Measurements from ENCODE around the gene TSPAN3. TPM values are rescaled to one million over a fixed set of nuclear protein-coding genes. Genes with fewer than 3 reads are reported as not detected.
A peak's percentile ranks its signal among the peaks of the same experiment; 100 is the strongest.

The TSPAN3 gene
- total RNA-seq (2013; cell fraction: nucleolus; rRNA removed), result 32.5 and 33.4 TPM in 2 replicates
- total RNA-seq (2014; rRNA removed) (59.0 and 63.0 TPM in 2 replicates), total RNA-seq (2014; rRNA removed; fragmentation: Illumina TruSeq; extraction: Trizol) (52.8 and 55.4 TPM in 2 replicates), total RNA-seq (2021) (51.2 and 52.6 TPM in 2 replicates), polyA plus RNA-seq (2011; rRNA removed) (45.2 and 48.8 TPM in 2 replicates), polyA plus RNA-seq (2014; fragmentation: Illumina TruSeq; extraction: Trizol) (60.4 and 78.2 TPM in 2 replicates), polyA plus RNA-seq (2014; fragmentation: Nextera tagmentation; extraction: Ambion mirVana) (10 to 100 TPM; 18.9 to 31.7 TPM), polyA plus RNA-seq (2014; rRNA removed) (59.4 and 64.0 TPM in 2 replicates), polyA plus RNA-seq (2016; fragmentation: Nextera tagmentation; extraction: Ambion mirVana) (100 to 1,000 TPM; 103 to 114 TPM), polyA minus RNA-seq (2011; rRNA and poly(A)+ RNA removed) (47.9 and 57.2 TPM in 2 replicates), Bru-seq, nascent RNA (percentile 60 among the genes with signal in this experiment), BruChase-seq, experiment 1, labeled RNA remaining after a 6-hour chase (percentile 59 among the genes with signal in this experiment), BruChase-seq, experiment 2, labeled RNA remaining after a 2-hour chase (percentile 61 among the genes with signal in this experiment)
- polyA plus RNA-seq (2011; ENCODE audit: low read depth), result 42.9 TPM
- 44.9 and 46.4 TPM in 2 replicates for polyA plus RNA-seq (2011; cell fraction: cytosol; rRNA removed)
- polyA plus RNA-seq (2011; cell fraction: nucleus; rRNA removed), result 26.2 and 30.1 TPM in 2 replicates
- polyA plus RNA-seq (2012), result 50.0 and 53.4 TPM in 2 replicates
- polyA minus RNA-seq (2011; cell fraction: cytosol; rRNA and poly(A)+ RNA removed), result 13.8 and 18.6 TPM in 2 replicates
- polyA minus RNA-seq (2011; cell fraction: nucleus; rRNA and poly(A)+ RNA removed), result 6.3 and 13.0 TPM in 2 replicates
- long read RNA-seq, experiment 1, full-length matches to known transcripts, result 41 of 42 reads
- long read RNA-seq, experiment 1, partial matches to known transcripts, result 1 of 42 reads
- long read RNA-seq, experiment 1, other reads (novel, unspliced or antisense), result 0 of 42 reads
- long read RNA-seq, experiment 2, full-length matches to known transcripts, result 41 of 42 reads
- long read RNA-seq, experiment 2, partial matches to known transcripts, result 1 of 42 reads
- long read RNA-seq, experiment 2, other reads (novel, unspliced or antisense), result 0 of 42 reads

DNA sequence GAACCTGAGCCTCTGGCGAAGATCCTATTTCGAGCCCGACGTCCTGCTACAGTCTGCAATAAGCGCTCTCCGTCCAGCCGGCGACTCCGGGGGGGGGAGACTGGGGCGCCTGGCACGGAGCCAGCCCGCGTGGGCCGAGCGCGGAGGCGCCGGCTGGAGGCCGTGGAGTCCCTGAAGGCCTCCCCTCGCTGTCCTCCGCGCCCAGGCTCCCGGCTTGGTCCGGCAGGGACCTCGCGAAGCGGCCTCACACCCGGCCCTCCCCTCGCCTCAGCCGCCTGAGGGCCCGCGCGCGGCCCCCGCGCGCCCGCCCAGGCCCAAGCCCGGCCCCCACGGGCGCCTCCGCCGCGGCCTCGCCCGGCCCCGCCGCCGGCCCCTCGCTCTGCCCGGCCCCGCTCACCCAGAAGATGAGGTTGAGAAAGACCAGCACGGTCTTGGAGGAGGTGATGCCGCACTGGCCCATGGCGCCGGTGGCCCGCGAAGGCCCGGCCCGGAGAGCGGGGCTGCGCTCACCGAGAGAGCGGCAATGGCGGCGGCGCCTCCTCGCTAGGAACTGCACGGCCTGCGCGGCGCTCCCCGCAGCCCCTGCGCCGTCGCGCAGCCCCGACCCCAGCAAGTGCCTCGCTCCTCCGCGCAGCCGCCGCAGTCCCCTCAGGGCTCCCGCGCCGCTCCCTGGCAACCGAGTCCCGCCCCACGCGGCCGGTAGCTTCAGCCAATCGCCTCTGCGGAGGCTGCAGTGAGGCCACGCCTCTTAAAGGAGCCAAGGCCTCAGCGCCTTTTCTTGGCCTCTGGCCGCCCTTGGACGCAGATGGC is at the start of gene TSPAN3:
TSS of gene TSPAN3 (minus strand) at position 615 of the 810 bp plus-strand sequence. CDS start at position 460, 155 bp downstream.
- Histone ChIP-seq H3K27ac (ENCODE audit: control insufficient read depth, insufficient read depth) (peak within 1 kb of the TSS; percentile 72), H2AFZ (ENCODE audit: control insufficient read depth, low read depth, low read length) (peak within 1 kb of the TSS; percentile 97), H3K27me3 (replicated peaks in 1 of 2; ENCODE audit: control insufficient read depth in 2 of 2, insufficient read depth in 2 of 2, low read length in 1 of 2) (no peaks in the 10 kb centered on the region; a peak in 1 of 4 replicates), H3K4me2 (ENCODE audit: control insufficient read depth, insufficient read depth) (peak within 1 kb of the TSS; percentile 93), H3K9me3 (replicated peaks; ENCODE audit: control insufficient read depth, insufficient read depth, low read length) (no peaks in the 10 kb centered on the region), H3K4me1 (ENCODE audit: control insufficient read depth, insufficient read depth, low read length) (peaks cover 25% of the 10 kb centered on the region), H3K79me2 (ENCODE audit: control insufficient read depth, insufficient read depth, low read length) (peaks cover 34% of the 10 kb centered on the region), H3K9ac (ENCODE audit: control insufficient read depth, insufficient read depth, low read length) (peak within 1 kb of the TSS; percentile 85), H3K36me3 (ENCODE audit: control insufficient read depth in 2 of 2, insufficient read depth in 2 of 2, low read length in 1 of 2) (no peaks in the 10 kb centered on the region), H3K4me3 (peak within 1 kb of the TSS; percentile 83), H4K20me1 (ENCODE audit: control insufficient read depth, insufficient read depth) (no peaks in the 10 kb centered on the region)
- under 1% methylated on average over 64 of the region's 97 CpGs for WGBS (ENCODE audit: insufficient coverage, insufficient replicate concordance, low lambda C conversion rate, missing lambda C conversion rate)
- intact Hi-C loops (cut with micrococcal nuclease; ENCODE audit: unreplicated experiment) (no loop called here), in situ Hi-C loops (cut with MboI) (no loop called here)
- ChIA-PET SMC1A (ENCODE audit: uncharacterized antibody, unreplicated experiment) (interaction anchor here (0.6 to 1.0 kb wide), 3 partner anchors 12 to 111 kb away, joined by 3 to 5 read pairs (median 4); no protein-coding TSS in a partner anchor), POLR2A (interaction anchor here (0.6 kb wide), 1 partner anchor 12 kb away, joined by 3 read pairs; no protein-coding TSS in a partner anchor), RAD21 (ENCODE audit: unreplicated experiment) (no interaction called here), CTCF (interaction anchor here (1.0 kb wide), 1 partner anchor 425 kb away, joined by 3 read pairs; no protein-coding TSS in a partner anchor)
- peak; percentile 54 for DNase-seq (ENCODE audit: low read depth, low spot score)
- peak; percentile 27 for FAIRE-seq
- no TSS peak for BruUV-seq (replicated peaks)
- ATAC-seq, result peak; percentile 99
- TF ChIP-seq RFX5 (IDR thresholded peaks at IDR 0.05; ENCODE audit: low read depth, low read length) (peak; percentile 73), ZNF384 (IDR thresholded peaks at IDR 0.05; ENCODE audit: borderline replicate concordance, low read depth, low read length) (no peak), PRDM15 (CRISPR knock-in tag; IDR thresholded peaks at IDR 0.05) (no peak), BHLHE40 (IDR thresholded peaks at IDR 0.05; ENCODE audit: borderline replicate concordance in 1 of 2, low read depth in 2 of 2, low read length in 1 of 2) (peak in 1 of 2 experiments; percentile 21; a peak in 2 of 4 replicates), BCL11A (IDR thresholded peaks at IDR 0.05; ENCODE audit: low read depth, low read length) (0 out of 2 replicates have a peak, but pooled peaks have one; percentile 17), E2F8 (IDR thresholded peaks at IDR 0.05; ENCODE audit: low read depth, partially characterized antibody) (no peak), IRF3 (IDR thresholded peaks at IDR 0.05) (no peak), TAF1 (IDR thresholded peaks at IDR 0.05; ENCODE audit: borderline replicate concordance, low read depth, low read length) (peak; percentile 40; the same call in 1 of the 2 replicates), NRF1 (conservative IDR thresholded peaks at IDR 0.05; ENCODE audit: low read depth, low read length) (peak; percentile 33; the same call in 1 of the 2 replicates)
